ENCODE data around the gene PCBP3. TPM values are rescaled to one million over a fixed set of nuclear protein-coding genes. Genes with fewer than 3 reads are reported as not detected.

PCBP3 gene
- total and polyA plus RNA-seq, 2 of the 8 experiments (the other 6 are each of a cell fraction or from before 2014, with no cell fraction given), result 3.5 to 6.3 TPM

DNA sequence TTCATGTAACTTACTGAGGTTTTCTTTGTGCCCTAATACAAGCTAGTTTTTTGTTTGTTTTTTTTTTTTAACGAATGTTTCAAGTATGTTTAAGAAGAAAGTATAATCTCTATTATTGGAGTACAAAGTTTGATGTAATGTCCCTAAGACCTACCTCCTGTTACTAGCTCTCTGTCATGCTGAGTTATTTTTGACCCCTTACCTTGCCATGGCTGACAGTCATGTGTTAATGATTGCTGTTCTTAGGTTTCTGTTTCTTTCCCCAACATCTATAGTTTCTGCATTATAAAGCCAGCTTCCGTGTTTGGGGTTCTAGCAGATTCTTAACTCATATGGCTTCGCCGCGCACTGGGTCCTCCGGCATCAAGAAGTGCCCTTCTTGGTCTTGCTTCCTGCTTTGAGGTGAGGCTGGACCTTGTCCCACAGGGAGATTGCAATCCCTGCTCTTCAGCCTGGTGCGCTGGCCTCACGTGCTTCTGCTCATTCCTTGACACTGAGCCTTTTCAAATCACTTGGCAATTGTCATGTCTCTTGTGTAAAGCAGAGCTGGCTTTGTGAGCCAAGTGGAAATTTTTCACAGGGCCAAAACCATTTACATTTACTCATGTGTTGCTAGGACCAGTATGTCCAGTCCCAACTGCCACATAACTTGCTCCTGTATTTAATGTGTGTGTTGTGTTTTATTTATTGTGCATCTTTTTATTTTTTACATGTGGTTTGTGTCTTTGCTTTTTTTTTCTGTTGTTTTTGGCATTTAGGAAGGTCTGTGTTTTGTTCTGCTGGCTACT is 203.0 kb downstream of the PCBP3 start (continued):
- TF ChIP-seq SIX5 (IDR thresholded peaks at IDR 0.05; ENCODE audit: low read depth, low read length) (no peak), POU5F1 (IDR thresholded peaks at IDR 0.05; ENCODE audit: low read depth, low read length) (no peak), CBX5 (IDR thresholded peaks at IDR 0.05; ENCODE audit: low read depth, low read length) (no peak), JUN (IDR thresholded peaks at IDR 0.05; ENCODE audit: low read depth, low read length) (no peak)
